RWPE2 (cell line): ENCODE data around the gene CCDC69.
A peak's percentile ranks its signal among the peaks of the same experiment; 100 is the strongest.

Source experiments
- ATAC-seq: fragments of 200-7000 bp; cut with Tn5 transposase; 3 replicates; pipeline ENCODE4 v1.9.1; 2021; ENCODE audit warnings: low read depth
- DNase-seq: peaks from one replicate; pipeline ENCODE4 v3.0.0-alpha.2; 2020; ENCODE audit warnings: low spot score
- H3K27ac ChIP-seq: fragments of 450-650 bp; 2 replicates; pipeline ENCODE4 v1.5.1; 2017; ENCODE audit warnings: mild to moderate bottlenecking; ENCODE audit not compliant: poor library complexity, severe bottlenecking
- H3K27me3 ChIP-seq: fragments of 250-450 bp; sonication (Bioruptor Pico); 2 replicates; pipeline ENCODE4 v1.5.1; 2021; ENCODE audit warnings: mild to moderate bottlenecking, moderate library complexity; ENCODE audit not compliant: insufficient read depth, poor library complexity, severe bottlenecking
- H3K36me3 ChIP-seq: fragments of 250-450 bp; sonication (Bioruptor Pico); 2 replicates; pipeline ENCODE4 v1.5.1; 2020; ENCODE audit warnings: low read depth, mild to moderate bottlenecking, moderate library complexity
- H3K4me1 ChIP-seq: fragments of 250-450 bp; sonication (Bioruptor Pico); 2 replicates; pipeline ENCODE4 v1.5.1; 2021; ENCODE audit warnings: mild to moderate bottlenecking, moderate library complexity; ENCODE audit not compliant: insufficient read depth, poor library complexity, severe bottlenecking
- H3K4me3 ChIP-seq: fragments of 250-450 bp; sonication (Bioruptor Pico); 2 replicates; pipeline ENCODE4 v1.5.1; 2021; ENCODE audit warnings: mild to moderate bottlenecking, moderate library complexity; ENCODE audit not compliant: severe bottlenecking
- H3K9me3 ChIP-seq: fragments of 250-450 bp; sonication (Bioruptor Pico); 2 replicates; pipeline ENCODE4 v1.5.1; 2021; ENCODE audit warnings: mild to moderate bottlenecking, moderate library complexity; ENCODE audit not compliant: severe bottlenecking
- TF ChIP-seq, protein P1 (sequence below): fragments of 450-650 bp; IDR thresholded peaks from one replicate; pipeline ENCODE4 v1.5.1; 2017; ENCODE audit warnings: mild to moderate bottlenecking, moderate library complexity; ENCODE audit not compliant: poor library complexity, severe bottlenecking

The CCDC69 gene

DNA sequence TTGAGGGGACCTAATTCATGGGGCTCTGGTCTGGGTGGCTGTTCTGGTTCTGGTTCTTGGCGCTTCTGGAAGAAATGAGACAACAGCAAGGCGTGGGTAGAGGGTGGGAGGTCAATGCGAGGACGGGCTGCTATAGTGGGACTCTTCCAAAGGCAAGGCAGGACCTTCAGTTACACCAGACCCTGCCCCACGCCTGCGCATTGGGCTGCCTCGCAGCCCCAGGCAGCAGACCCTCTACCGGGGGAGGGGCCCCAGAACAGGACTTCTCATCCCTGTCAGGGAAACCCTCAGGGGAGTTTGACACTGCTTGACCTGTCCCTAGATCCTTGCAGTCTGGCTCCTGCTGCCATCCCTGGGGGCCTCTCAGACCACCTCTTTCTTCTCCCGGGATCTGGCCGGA, 18.5 kb downstream of the CCDC69 start:
- ATAC-seq, result no peak
- H3K4me1 ChIP-seq, result peaks cover 8% of the 10 kb centered on the region
- H3K4me3 ChIP-seq, result no peak overlapping the region
- DNase-seq, result peak; percentile 44
- no peaks in the 10 kb centered on the region for H3K9me3 ChIP-seq
- H3K27me3 ChIP-seq, result no peaks in the 10 kb centered on the region
- TF ChIP-seq, protein P1, sequence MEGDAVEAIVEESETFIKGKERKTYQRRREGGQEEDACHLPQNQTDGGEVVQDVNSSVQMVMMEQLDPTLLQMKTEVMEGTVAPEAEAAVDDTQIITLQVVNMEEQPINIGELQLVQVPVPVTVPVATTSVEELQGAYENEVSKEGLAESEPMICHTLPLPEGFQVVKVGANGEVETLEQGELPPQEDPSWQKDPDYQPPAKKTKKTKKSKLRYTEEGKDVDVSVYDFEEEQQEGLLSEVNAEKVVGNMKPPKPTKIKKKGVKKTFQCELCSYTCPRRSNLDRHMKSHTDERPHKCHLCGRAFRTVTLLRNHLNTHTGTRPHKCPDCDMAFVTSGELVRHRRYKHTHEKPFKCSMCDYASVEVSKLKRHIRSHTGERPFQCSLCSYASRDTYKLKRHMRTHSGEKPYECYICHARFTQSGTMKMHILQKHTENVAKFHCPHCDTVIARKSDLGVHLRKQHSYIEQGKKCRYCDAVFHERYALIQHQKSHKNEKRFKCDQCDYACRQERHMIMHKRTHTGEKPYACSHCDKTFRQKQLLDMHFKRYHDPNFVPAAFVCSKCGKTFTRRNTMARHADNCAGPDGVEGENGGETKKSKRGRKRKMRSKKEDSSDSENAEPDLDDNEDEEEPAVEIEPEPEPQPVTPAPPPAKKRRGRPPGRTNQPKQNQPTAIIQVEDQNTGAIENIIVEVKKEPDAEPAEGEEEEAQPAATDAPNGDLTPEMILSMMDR, result no peak
- H3K36me3 ChIP-seq, result no peaks in the 10 kb centered on the region
- H3K27ac ChIP-seq, result no peak overlapping the region

DNA sequence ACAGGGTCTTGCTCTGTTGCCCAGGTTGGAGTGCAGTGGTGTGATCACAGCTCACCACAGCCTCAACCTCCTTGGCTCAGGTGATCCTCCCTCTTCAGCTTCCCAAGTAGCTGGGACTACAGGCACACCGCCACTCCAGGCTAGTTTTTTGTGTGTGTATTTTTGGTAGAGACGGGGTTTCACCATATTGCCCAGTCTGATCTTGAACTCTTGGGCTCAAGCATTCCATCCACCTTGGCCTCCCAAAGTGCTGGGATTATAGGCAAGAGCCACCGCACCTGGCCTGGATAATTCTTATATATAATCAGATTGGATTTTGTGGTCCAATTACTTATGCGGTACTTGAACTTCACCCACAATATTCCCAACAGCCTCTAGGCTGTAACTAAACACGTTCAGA, 19.8 kb downstream of the CCDC69 start:
- H3K27me3 ChIP-seq, result no peaks in the 10 kb centered on the region
- TF ChIP-seq, protein P1, result no peak
- H3K9me3 ChIP-seq, result no peaks in the 10 kb centered on the region
- H3K36me3 ChIP-seq, result no peaks in the 10 kb centered on the region
- H3K4me1 ChIP-seq, result peaks cover 8% of the 10 kb centered on the region
- ATAC-seq (no peak), DNase-seq (peak; percentile 10)
- no peak overlapping the region for H3K4me3 ChIP-seq
- H3K27ac ChIP-seq, result no peak overlapping the region

DNA sequence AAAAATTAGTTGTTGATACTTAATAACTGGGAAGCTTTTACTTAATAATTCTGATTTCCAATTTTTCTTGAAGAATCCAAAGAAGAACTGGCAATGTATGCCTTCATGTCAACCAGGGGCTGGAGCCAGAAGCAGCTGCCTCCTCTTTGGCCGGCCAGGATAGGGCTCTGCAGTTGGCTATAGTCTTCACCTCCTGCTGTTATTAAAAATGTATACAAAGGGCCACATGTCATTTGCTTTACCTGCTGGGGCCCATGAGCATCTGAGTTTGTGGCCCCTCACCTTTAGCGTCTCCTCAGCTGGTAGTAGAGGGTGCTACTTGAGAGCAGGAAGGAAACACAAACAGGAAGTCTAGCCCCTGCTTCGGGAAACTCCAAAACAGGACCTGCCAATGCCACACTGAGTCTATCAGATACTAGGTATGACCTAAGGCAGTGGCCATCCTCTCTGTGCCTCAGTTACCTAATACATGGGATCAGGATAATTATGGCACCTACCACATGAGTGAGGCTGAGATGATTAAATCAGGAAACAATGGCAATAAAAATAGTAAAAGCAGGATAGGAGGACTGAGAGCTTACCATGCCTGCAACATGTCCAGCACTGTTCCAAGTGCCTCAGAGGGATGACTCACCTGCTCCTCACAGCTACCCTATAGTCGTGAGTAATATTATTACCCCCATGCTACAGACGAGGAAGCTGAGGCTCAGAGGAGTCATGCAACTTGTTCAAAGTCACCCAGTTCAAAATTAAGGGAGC, 21.3 kb downstream of the CCDC69 start:
- no peaks in the 10 kb centered on the region for H3K9me3 ChIP-seq
- H3K27me3 ChIP-seq, result no peaks in the 10 kb centered on the region
- TF ChIP-seq, protein P1, result no peak
- H3K36me3 ChIP-seq, result no peaks in the 10 kb centered on the region
- ATAC-seq (peak; percentile 95), DNase-seq (peak; percentile 68)
- H3K27ac ChIP-seq, result no peak overlapping the region
- no peak overlapping the region for H3K4me3 ChIP-seq
- H3K4me1 ChIP-seq, result peaks cover 8% of the 10 kb centered on the region

DNA sequence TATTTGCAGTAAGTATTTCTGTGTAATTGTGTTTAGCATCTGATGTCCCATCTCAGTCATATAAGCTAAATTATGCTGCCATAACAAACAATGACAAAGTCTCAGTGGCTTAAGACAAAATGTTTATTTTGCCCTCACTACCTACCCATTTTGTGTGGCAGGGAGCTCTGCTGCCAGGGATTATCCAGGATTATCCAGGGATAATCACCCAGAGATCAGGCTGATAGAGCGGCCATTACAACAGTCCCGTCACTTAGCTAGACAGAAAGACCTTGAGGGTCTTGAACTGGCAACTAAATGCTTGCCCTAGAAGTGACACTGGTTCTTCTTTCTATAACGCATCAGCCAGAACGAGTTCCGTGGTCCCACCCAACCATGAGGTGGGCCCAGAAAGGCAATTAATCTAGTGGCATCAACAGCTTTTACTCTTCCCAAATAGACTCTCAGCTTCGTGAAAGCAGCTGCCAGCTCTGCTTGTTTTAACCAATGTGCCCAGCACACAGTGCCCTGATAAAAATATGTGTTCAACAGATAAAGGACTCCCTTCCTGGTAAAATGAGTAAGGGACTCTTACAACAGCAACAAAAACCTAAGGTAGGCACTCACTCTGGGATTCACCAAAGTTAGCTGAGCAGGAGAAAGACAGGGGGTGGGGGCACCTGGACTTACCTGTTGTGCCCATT, 22.8 kb downstream of the CCDC69 start:
- Histone ChIP-seq H3K4me1 (peaks cover 8% of the 10 kb centered on the region), H3K36me3 (no peaks in the 10 kb centered on the region), H3K27ac (no peak overlapping the region), H3K9me3 (no peaks in the 10 kb centered on the region), H3K4me3 (no peak overlapping the region), H3K27me3 (no peaks in the 10 kb centered on the region)
- ATAC-seq, result no peak
- DNase-seq, result peak; percentile 6
- TF ChIP-seq, protein P1, result no peak
